Upper lobe of left lung (tissue), 4 donors: ENCODE measurements around the gene ATXN7L1.

Source experiments
- CTCF ChIP-seq, 6 experiments: fragments of 450-650 bp in 4 of 6; fragments of 200-600 bp in 2 of 6; sonication (generic) in 2 of 6; IDR thresholded peaks; one replicate each; pipeline ENCODE4 v1.5.1; 2016 to 2019; ENCODE audit warnings: antibody characterized with exemption in 6 of 6
- EP300 ChIP-seq, 4 donors: sonication (generic); formaldehyde crosslinking; IDR thresholded peaks; one replicate each; pipeline ENCODE4 v1.5.1; 2017; ENCODE audit warnings: antibody characterized with exemption in 4 of 4, control low read depth in 2 of 4
- POLR2A ChIP-seq, 4 donors: fragments of 450-650 bp; IDR thresholded peaks; one replicate each; pipeline ENCODE4 v1.5.1; 2016 to 2017; ENCODE audit warnings: antibody characterized with exemption in 4 of 4, mild to moderate bottlenecking in 2 of 4
- POLR2AphosphoS5 ChIP-seq, 2 donors: sonication (generic); formaldehyde crosslinking; IDR thresholded peaks; one replicate each; pipeline ENCODE4 v1.5.1; 2017; ENCODE audit warnings: antibody characterized with exemption in 2 of 2

DNA sequence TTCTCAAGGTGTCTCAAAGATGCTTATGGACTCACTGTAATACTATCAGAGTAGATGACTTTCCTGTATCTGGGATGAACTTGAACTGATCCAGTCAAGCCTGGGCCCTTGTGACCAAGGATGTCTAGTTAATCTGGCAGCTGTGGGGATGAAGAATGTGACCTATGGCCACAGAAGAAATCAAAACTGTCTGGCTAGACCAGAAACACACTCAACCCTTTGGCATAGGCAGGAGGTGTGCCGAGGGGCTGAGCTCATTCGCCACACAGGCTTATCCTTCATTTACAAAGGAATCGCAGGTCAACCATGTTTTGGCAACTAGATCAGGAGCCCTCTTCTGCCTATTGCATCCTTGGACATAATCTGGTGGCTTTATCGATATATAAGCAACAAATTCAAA lies 110.6 kb downstream of the ATXN7L1 start:
- TF ChIP-seq CTCF (IDR thresholded peaks at IDR 0.05) = no peak
- TF ChIP-seq POLR2AphosphoS5 (IDR thresholded peaks at IDR 0.05) = no peak
- TF ChIP-seq EP300 (IDR thresholded peaks at IDR 0.05) = no peak
- TF ChIP-seq POLR2A (IDR thresholded peaks at IDR 0.05) = no peak
